Bronchial epithelial cell (primary cell): ENCODE data around the gene RPL39. TPM values are rescaled to one million over a fixed set of nuclear protein-coding genes. Genes with fewer than 3 reads are reported as not detected.

Experiments
- DNase-seq: peaks from one replicate; pipeline ENCODE4 v3.0.0-alpha.2; 2010; ENCODE audit warnings: low read depth
- FAIRE-seq: peaks from 2 replicates; lab custom pipeline; 2011; peaks lifted over from hg19 to GRCh38; lab: Jason Lieb, UNC
- H3K27me3 ChIP-seq: 2 replicates; pipeline ENCODE4 v1.5.1; 2011; ENCODE audit warnings: low read length; ENCODE audit not compliant: control insufficient read depth, insufficient read depth
- H3K36me3 ChIP-seq: 2 replicates; pipeline ENCODE4 v1.5.1; 2011; ENCODE audit warnings: low read length; ENCODE audit not compliant: control insufficient read depth, insufficient read depth
- H3K4me3 ChIP-seq: 2 replicates; pipeline ENCODE4 v1.5.1; 2011; ENCODE audit warnings: mild to moderate bottlenecking, low read depth, low read length, control low read depth
- total RNA-seq: library from RNA; depleted of rRNA; stranded (reverse); fragments of >200 nt; gene quantifications from 2 replicates; pipeline ENCODE4 v1.2.1, GENCODE V29; 2014
- TF ChIP-seq, protein P1 (sequence below): IDR thresholded peaks from 2 replicates; pipeline ENCODE4 v1.5.1; 2011; ENCODE audit warnings: mild to moderate bottlenecking, moderate library complexity, low read length, control low read depth, inconsistent platforms; ENCODE audit not compliant: insufficient read depth, severe bottlenecking

Gene RPL39
- total RNA-seq, 1 donor from 2014 or later = 8,689 TPM

DNA sequence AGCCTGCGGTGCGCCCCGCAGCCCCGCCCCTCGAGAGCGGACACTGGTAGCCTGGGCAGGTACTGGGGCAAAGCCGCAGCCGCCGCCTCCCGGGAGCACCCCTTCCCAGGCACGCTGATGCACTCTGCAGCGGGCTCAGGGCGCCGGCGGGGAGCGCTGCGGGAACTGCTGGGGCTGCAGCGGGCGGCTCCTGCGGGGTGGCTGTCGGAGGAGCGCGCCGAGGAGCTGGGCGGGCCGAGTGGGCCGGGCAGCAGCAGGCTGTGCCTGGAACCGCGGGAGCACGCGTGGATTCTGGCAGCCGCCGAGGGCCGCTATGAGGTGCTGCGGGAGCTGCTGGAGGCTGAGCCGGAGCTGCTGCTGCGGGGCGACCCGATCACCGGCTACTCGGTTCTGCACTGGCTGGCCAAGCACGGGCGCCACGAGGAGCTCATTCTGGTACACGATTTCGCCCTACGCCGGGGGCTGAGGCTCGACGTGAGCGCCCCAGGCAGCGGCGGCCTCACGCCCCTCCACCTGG, 32.6 kb downstream of the RPL39 start:
- Histone ChIP-seq H3K27me3 (no peaks in the 10 kb centered on the region), H3K36me3 (no peaks in the 10 kb centered on the region), H3K4me3 (peak overlapping the region; percentile 48)
- DNase-seq (peak; percentile 3), FAIRE-seq (no peak)
- TF ChIP-seq, protein P1, sequence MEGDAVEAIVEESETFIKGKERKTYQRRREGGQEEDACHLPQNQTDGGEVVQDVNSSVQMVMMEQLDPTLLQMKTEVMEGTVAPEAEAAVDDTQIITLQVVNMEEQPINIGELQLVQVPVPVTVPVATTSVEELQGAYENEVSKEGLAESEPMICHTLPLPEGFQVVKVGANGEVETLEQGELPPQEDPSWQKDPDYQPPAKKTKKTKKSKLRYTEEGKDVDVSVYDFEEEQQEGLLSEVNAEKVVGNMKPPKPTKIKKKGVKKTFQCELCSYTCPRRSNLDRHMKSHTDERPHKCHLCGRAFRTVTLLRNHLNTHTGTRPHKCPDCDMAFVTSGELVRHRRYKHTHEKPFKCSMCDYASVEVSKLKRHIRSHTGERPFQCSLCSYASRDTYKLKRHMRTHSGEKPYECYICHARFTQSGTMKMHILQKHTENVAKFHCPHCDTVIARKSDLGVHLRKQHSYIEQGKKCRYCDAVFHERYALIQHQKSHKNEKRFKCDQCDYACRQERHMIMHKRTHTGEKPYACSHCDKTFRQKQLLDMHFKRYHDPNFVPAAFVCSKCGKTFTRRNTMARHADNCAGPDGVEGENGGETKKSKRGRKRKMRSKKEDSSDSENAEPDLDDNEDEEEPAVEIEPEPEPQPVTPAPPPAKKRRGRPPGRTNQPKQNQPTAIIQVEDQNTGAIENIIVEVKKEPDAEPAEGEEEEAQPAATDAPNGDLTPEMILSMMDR = no peak

DNA sequence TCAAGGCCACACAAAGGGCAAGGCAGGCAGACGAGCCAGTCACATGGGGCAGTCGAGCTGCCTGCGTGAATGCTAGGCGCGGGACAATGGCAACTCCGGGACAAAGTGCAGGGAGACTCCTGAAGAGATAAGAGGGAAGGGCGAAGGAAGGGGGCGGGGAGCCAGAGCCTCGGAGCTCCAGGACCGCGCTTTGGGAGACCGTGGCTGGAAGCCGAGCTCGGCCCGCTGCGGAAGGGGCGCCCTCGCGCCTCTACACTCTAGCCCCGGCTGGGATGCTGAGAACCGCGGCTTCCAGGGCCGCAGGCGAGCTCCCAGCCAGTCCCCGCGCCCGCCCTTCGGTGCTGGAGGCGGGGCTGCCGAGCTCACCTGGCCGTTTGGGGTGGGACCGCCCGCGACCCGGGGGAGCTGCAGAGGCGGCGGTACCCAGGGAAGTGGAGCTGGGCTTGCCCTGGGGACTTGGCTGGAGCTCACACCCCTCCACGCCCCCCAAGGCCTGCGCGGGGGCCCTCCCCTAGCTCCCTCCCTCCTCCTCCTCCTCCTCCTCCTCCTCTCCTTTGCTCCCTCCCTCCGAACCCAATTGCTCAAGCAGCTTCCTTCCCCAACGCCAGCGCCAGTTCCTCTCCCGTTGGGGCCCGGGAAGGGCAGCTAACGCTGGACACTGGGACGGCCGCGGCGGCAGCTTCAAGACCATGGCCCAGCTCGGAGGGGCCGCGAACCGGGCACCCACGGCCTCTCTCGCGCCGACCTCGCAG, 33.3 kb downstream of the RPL39 start, which contains the start of gene SOWAHD:
Gene SOWAHD, plus strand, starts transcription at position 610 of the 752 bp plus-strand sequence. Its CDS starts 80 bp downstream, at position 690.
- FAIRE-seq = no peak
- TF ChIP-seq, protein P1 = no peak
- Histone ChIP-seq H3K4me3 (peak within 1 kb of the TSS; percentile 48), H3K27me3 (no peaks in the 10 kb centered on the region), H3K36me3 (no peaks in the 10 kb centered on the region)
- peak; percentile 6 for DNase-seq

DNA sequence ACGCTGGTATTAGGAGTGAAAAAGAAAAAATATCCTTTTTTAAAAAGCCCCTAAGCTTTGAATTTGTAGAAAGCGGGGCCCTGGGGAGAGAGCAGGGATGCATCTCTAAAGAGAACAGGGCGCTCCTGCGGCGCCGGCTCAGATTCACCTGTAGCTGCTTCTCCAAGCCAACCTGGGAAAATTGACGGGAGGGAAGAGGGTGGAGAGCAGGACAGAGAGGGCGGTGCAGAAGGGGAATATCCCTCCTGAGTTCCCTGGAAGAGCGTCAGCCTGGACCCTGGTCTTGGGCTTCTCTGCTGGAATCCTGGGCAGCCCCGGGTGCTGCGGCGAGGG, 33.8 kb downstream of the RPL39 start:
- no peaks in the 10 kb centered on the region for H3K27me3 ChIP-seq
- TF ChIP-seq, protein P1 = no peak
- no peak for FAIRE-seq
- no peak for DNase-seq
- H3K36me3 ChIP-seq = no peaks in the 10 kb centered on the region
- peak overlapping the region; percentile 48 for H3K4me3 ChIP-seq

DNA sequence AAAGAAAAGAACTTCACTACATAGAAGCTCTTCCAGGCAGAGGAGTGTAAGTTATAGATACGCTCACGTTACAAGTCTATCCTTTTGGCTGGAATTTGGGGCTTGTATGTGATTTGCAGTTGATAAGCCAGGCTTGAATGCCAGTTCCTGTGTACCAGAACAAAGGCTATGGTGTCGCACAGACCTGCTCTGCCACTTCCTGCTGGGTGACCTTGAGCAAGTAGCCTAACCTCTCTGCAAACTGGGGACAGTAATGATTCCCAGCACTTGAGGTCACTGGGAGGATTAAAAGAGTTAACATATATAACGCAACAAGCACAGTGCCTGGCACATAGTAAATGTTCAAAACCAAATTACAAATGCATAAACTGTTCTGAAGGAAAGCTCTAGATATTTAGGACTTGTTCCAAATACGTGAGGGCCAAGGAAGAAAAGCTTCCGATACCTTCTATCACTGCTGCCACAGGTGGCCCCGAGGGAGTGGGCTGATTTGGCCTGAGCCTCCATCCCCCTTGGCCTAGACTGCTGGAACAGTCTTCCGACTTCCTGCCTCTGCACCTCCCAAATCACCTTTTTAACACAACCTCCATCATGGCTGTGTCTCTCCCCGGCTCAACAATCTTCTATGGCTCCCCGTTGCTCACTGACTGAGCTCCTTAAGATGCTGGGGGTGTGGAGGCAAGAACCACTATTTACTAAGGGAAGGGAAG, 34.3 kb downstream of the RPL39 start:
- Histone ChIP-seq H3K36me3 (no peaks in the 10 kb centered on the region), H3K27me3 (no peaks in the 10 kb centered on the region), H3K4me3 (no peak overlapping the region)
- no peak for FAIRE-seq
- TF ChIP-seq, protein P1 = no peak
- DNase-seq = no peak

DNA sequence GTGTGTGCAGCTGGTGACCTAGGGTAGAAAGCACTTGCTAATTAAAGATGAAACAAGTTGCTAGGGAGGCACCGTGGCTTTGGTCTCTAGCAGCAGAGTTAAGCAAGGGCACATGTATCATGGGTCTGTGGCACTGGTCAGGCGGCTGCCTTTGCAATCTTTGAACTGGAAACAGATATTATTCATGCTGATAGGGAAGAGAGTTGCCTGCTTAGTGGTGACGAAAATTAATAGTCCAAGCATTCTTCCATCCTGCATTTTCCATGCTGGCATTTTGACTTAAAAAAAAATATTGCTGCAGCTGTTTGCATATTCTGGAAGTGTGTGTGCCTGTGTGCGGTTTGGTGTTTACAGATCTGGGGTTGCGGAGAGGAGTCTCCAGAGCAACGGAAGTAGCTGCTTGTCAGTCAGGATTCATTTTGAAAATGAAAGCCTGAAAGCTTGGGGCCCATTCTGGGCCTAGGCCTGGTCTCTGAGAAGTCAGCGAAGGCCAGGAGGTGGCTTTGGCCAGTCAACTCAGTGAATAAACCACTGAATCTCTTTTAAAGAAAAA, 35.4 kb downstream of the RPL39 start:
- H3K4me3 ChIP-seq = no peak overlapping the region
- DNase-seq (no peak), FAIRE-seq (no peak)
- TF ChIP-seq, protein P1 = no peak
- no peaks in the 10 kb centered on the region for H3K27me3 ChIP-seq
- no peaks in the 10 kb centered on the region for H3K36me3 ChIP-seq
